Activated naive CD4-positive, alpha-beta T cell treated with anti-CD3 and anti-CD28 coated beads, Interleukin-2, amount 50 U/mL, for 72 hours (primary cell): ENCODE results near the gene MED12L. TPM values are rescaled to one million over a fixed set of nuclear protein-coding genes. Genes with fewer than 3 reads are reported as not detected.

Experiments
- ATAC-seq, 2 donors: fragments of 150-1000 bp; cut with Tn5 transposase; 2 replicates each; pipeline ENCODE4 v1.10.0; 2021; ENCODE audit warnings: mild to moderate bottlenecking in 2 of 2, moderate library complexity in 2 of 2
- DNase-seq, 2 donors: peaks; one replicate each; pipeline ENCODE4 v3.0.0; 2021 to 2022; ENCODE audit warnings: low spot score in 2 of 2
- H3K27ac Mint-ChIP-seq, 2 donors: one replicate each; pipeline ENCODE4 v1.8.0; 2022; ENCODE audit warnings: mild to moderate bottlenecking in 2 of 2, mixed read lengths in 2 of 2
- H3K36me3 Mint-ChIP-seq, 2 donors: one replicate each; pipeline ENCODE4 v1.8.0; 2022; ENCODE audit warnings: mixed read lengths in 2 of 2
- H3K9me3 Mint-ChIP-seq, 2 donors: one replicate each; pipeline ENCODE4 v1.8.0; 2022; ENCODE audit warnings: mixed read lengths in 2 of 2
- total RNA-seq, 2 donors: library from RNA; stranded (reverse); gene quantifications; one replicate each; pipeline ENCODE4 v1.2.3, GENCODE V29; 2022

MED12L gene
- total RNA-seq, 2 donors from 2014 or later: 1.5 to 6.9 TPM

- H3K9me3 Mint-ChIP-seq: peaks cover 3 to 9% of the 10 kb centered on the region in 2 donors
- H3K27ac Mint-ChIP-seq: no peak overlapping the region
- DNase-seq (no peak), ATAC-seq (no peak)
- peaks cover 0 to 7% of the 10 kb centered on the region in 2 donors for H3K36me3 Mint-ChIP-seq
Measured at GRCh38 chr3:151318991-151319390, 233.5 kb downstream of the MED12L start.

- ATAC-seq: peak in 1 of 2 donors; percentile 58
- Mint-ChIP-seq H3K9me3 (peaks cover 3 to 9% of the 10 kb centered on the region in 2 donors), H3K36me3 (peaks cover 0 to 7% of the 10 kb centered on the region in 2 donors), H3K27ac (peak overlapping the region in 1 of 2 donors; percentile 27)
- DNase-seq: no peak
Measured at GRCh38 chr3:151319628-151320027, 234.2 kb downstream of the MED12L start.

DNA sequence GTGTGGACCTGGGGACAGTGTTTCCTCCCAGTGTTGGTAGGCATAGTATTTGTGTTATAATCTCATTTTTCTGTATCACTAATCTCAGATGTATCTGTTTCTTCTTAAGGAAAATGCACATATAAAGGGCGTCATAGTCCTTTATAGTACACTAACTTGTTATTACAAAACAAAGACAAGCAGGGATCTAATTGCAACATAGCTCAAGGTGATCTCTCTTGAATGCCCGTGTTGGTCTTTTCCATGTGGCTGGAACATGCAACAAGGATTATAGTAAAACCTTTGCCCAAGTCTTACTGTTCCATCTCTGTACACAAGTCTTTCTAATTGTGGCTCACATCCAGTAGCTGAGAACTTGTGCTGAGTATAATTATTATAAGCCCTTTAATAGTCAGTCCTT, 234.7 kb downstream of the MED12L start:
- DNase-seq (no peak), ATAC-seq (no peak)
- H3K27ac Mint-ChIP-seq: no peak overlapping the region
- peaks cover 3 to 9% of the 10 kb centered on the region in 2 donors for H3K9me3 Mint-ChIP-seq
- peaks cover 0 to 7% of the 10 kb centered on the region in 2 donors for H3K36me3 Mint-ChIP-seq

- DNase-seq (no peak), ATAC-seq (no peak)
- H3K36me3 Mint-ChIP-seq: peaks cover 0 to 7% of the 10 kb centered on the region in 2 donors
- no peak overlapping the region for H3K27ac Mint-ChIP-seq
- peaks cover 3 to 9% of the 10 kb centered on the region in 2 donors for H3K9me3 Mint-ChIP-seq
Measured at GRCh38 chr3:151321526-151321925, 236.1 kb downstream of the MED12L start.

DNA sequence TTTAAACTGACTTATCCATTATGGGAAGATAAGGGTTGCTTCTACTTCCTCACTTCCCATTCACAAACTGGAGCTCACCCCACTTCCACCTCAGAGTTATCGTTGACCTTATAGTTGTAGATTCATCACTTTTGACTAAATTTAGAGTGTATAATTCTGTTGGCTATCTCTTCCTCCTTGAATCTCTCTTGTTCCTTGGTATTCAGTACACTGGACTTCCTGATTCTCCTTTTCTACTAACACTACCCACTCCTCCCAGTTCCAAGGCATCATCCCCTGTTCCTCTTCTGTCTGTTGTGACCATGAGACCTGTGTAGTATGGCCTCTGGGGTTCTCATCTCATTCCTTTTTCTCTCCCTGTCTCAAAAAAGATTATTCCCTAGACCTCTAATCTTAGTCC, 237.0 kb downstream of the MED12L start:
- Mint-ChIP-seq H3K36me3 (peaks cover 0 to 7% of the 10 kb centered on the region in 2 donors), H3K9me3 (peaks cover 3 to 9% of the 10 kb centered on the region in 2 donors), H3K27ac (no peak overlapping the region)
- no peak for DNase-seq
- no peak for ATAC-seq

DNA sequence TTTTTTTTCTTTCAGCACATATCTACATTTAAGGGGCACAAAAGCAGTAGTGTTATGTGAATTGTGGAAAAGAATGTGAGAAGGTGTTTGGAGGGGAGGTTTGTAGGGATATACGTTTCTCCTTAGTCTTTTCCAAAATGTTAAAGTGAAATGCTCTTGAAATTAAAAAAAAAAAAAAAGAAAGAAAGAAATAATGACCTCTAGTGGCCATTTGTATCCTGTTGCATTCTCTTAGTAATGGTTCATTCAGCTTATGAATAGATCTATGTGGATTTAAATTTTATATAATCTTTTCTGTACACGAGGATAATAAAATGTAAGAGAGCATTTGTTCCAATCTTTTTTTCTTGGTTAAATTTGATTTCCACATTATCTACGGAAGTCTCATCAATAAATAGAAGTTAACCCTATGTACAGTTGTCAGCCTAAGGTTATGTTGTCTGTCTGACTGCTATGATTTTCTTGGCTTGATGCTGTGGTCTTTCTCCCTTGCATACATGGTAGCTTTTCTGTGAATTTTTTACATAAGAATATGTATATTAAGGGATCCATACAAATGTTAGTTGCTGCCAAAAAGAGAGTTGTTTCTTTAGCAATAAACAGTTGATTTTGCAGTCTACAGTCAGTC, 242.2 kb downstream of the MED12L start:
- H3K27ac Mint-ChIP-seq: no peak overlapping the region
- peak in 1 of 2 donors; percentile 20 for ATAC-seq
- no peak for DNase-seq
- peaks cover 0 to 7% of the 10 kb centered on the region in 2 donors for H3K36me3 Mint-ChIP-seq
- H3K9me3 Mint-ChIP-seq: peaks cover 3 to 6% of the 10 kb centered on the region in 2 donors

DNA sequence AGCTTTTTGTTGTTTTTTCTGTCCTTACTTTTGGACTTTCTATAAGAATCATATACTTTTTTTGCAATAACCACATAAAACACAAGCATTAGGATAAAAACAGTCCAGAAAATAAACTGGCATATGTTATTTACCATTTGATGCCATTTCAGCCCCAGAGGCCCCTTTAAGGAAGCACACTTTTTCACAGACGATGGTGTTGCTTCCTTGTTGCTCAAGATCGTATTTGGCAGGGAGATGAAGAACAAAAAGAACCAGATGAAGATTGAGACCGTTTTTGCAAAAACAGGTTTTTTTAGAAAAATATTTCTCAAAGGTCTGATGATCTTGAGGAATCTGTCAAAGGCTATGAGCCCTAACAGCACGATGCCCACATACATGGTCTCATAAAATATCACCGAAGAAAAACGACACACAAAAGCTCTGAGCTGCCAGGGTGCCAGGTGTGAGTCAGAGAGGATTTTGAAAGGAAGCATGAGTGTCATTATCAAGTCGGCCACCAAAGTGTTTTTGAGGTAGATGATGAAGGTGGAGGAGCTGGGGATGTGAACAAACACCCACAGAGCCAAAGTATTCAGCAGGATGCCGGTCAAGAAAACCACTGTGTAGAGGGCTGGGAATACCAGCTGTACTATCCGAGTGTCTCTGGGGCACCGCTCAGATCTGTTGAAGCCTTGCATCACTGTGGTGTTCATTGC, 243.0 kb downstream of the MED12L start:
- no peaks in the 10 kb centered on the region for H3K9me3 Mint-ChIP-seq
- peak; percentile 79 to 89 for ATAC-seq
- no peaks in the 10 kb centered on the region for H3K36me3 Mint-ChIP-seq
- H3K27ac Mint-ChIP-seq: no peak overlapping the region
- DNase-seq: no peak

DNA sequence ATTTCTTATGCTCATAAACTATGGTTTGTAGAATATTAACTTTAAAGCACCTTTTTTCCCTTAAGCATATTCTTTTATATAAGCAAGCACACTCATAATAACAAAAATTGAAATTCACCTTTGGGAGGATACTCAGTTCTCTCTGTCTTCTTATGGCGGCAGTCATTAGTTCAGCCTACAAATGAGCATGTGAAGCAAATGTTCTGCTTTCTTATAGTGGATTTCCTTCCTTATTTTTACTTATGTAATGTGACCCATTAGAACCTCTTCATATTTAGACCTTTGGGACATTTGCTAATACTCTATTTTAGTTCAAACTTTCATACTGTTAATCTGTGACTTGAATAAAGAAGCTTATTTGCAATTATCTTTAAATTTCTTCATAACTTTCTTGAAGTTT, 243.9 kb downstream of the MED12L start, which contains the start of gene P2RY13:
P2RY13 (minus strand) TSS at position 187 of the 400 bp plus-strand sequence; CDS start at position 166, 21 bp downstream.
- DNase-seq (no peak), ATAC-seq (no peak)
- Mint-ChIP-seq H3K27ac (no peak within 1 kb of the TSS), H3K9me3 (no peaks in the 10 kb centered on the region), H3K36me3 (no peaks in the 10 kb centered on the region)

- no peaks in the 10 kb centered on the region for H3K36me3 Mint-ChIP-seq
- no peak for ATAC-seq
- H3K27ac Mint-ChIP-seq: no peak overlapping the region
- DNase-seq: no peak
- no peaks in the 10 kb centered on the region for H3K9me3 Mint-ChIP-seq
Measured at GRCh38 chr3:151330379-151330778, 244.9 kb downstream of the MED12L start.

GRCh38 chr3:151330899-151331298, 245.4 kb downstream of the MED12L start:
- Mint-ChIP-seq H3K27ac (no peak overlapping the region), H3K9me3 (no peaks in the 10 kb centered on the region), H3K36me3 (no peaks in the 10 kb centered on the region)
- DNase-seq (no peak), ATAC-seq (no peak)

- H3K9me3 Mint-ChIP-seq: no peaks in the 10 kb centered on the region
- DNase-seq (no peak), ATAC-seq (no peak)
- no peaks in the 10 kb centered on the region for H3K36me3 Mint-ChIP-seq
- H3K27ac Mint-ChIP-seq: no peak overlapping the region
Measured at GRCh38 chr3:151331696-151332095, 246.2 kb downstream of the MED12L start.

DNA sequence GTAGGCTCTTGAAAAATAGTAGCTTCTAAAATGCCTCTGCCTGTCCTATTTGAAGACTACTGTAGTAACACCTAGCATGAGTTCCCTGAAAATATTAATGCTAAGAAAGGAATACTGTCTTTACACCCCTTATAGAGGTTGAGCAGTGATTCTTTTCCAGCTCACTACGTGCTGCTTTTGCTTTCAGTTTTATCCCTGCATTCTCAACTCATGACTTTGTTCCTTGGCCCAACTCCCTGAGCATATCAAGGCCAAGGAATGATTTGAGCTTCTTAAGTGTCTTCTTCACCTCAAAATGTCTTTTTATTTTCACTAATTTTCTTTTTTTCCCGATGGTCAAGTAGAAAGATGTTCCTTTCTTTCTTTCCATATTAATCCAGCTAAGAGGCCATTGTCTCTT, 260.4 kb downstream of the MED12L start:
- DNase-seq (no peak), ATAC-seq (no peak)
- Mint-ChIP-seq H3K9me3 (no peaks in the 10 kb centered on the region), H3K27ac (no peak overlapping the region), H3K36me3 (no peaks in the 10 kb centered on the region)

- ATAC-seq (no peak), DNase-seq (no peak)
- H3K9me3 Mint-ChIP-seq: no peaks in the 10 kb centered on the region
- no peaks in the 10 kb centered on the region for H3K36me3 Mint-ChIP-seq
- no peak overlapping the region for H3K27ac Mint-ChIP-seq
Measured at GRCh38 chr3:151346292-151346691, 260.8 kb downstream of the MED12L start.

DNA sequence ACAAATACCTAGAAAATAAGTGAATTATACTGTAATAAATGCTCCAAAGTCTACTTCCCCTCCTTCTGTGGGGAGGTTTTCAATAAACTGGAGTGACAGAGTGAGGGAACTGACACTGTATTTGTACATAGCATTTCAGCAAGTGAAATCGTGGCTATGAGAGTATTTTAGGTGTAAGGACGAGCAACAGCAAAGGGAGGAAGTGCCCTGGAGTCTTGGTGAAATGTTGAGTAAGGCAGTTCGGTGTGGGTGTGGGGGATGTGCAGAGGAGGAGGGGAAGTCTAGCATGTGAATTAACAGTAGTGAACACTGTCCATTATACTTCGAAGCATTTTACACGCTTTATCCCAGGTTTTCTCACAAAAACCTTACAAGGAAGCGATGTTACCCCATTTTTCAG, 262.0 kb downstream of the MED12L start:
- no peak overlapping the region for H3K27ac Mint-ChIP-seq
- DNase-seq: no peak
- H3K36me3 Mint-ChIP-seq: no peaks in the 10 kb centered on the region
- no peaks in the 10 kb centered on the region for H3K9me3 Mint-ChIP-seq
- ATAC-seq: no peak

- H3K36me3 Mint-ChIP-seq: no peaks in the 10 kb centered on the region
- H3K9me3 Mint-ChIP-seq: no peaks in the 10 kb centered on the region
- no peak overlapping the region for H3K27ac Mint-ChIP-seq
- DNase-seq (no peak), ATAC-seq (no peak)
Measured at GRCh38 chr3:151350656-151351055, 265.2 kb downstream of the MED12L start.

GRCh38 chr3:151351219-151351618, 265.8 kb downstream of the MED12L start:
- Mint-ChIP-seq H3K27ac (no peak overlapping the region), H3K9me3 (no peaks in the 10 kb centered on the region), H3K36me3 (no peaks in the 10 kb centered on the region)
- no peak for DNase-seq
- no peak for ATAC-seq

DNA sequence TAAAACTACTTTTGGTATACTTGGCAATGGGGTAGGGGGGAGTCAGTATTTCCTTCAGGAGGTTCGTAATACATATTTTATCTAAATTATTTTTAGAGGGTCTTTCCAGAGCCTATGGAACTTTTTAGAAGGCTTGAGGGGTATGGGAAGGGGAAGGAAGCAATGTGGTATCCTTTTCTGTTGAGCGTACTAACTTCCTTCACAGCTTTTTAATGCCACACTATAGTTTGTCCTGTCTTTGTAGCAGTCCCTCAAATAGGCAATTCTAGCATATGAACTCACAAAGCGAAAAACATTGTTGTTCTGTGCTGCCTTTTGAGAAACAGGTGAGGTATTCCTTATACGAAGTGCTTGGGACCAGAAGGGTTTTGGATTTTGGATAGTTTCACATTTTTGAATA, 266.2 kb downstream of the MED12L start:
- DNase-seq (no peak), ATAC-seq (no peak)
- Mint-ChIP-seq H3K36me3 (no peaks in the 10 kb centered on the region), H3K27ac (no peak overlapping the region), H3K9me3 (no peaks in the 10 kb centered on the region)
